DND-41 (cell line): ENCODE data around the gene MINDY4.

Experiments
- ATAC-seq: fragments of 200-7000 bp; cut with Tn5 transposase; 3 replicates; pipeline ENCODE4 v1.9.1; 2021; ENCODE audit warnings: low read depth; ENCODE audit not compliant: insufficient read depth
- DNase-seq: peaks from one replicate; pipeline ENCODE4 v3.0.0-alpha.2; 2020
- H2AFZ ChIP-seq: 2 replicates; pipeline ENCODE4 v1.6.0; 2012; ENCODE audit warnings: low read depth, low read length
- H3K27ac ChIP-seq: 2 replicates; pipeline ENCODE4 v1.5.1; 2012; ENCODE audit warnings: low read length, inconsistent platforms
- H3K27me3 ChIP-seq: fragments of 200-600 bp; sonication (generic); 2 replicates; pipeline ENCODE4 v1.6.0; 2012; ENCODE audit warnings: low read length, mild to moderate bottlenecking, inconsistent platforms; ENCODE audit not compliant: insufficient read depth, poor library complexity
- H3K36me3 ChIP-seq: 2 replicates; pipeline ENCODE4 v1.5.1; 2012; ENCODE audit warnings: low read length, inconsistent platforms; ENCODE audit not compliant: insufficient read depth
- H3K4me1 ChIP-seq: 2 replicates; pipeline ENCODE4 v1.5.1; 2012; ENCODE audit warnings: mild to moderate bottlenecking, low read length; ENCODE audit not compliant: insufficient read depth
- H3K4me2 ChIP-seq: 2 replicates; pipeline ENCODE4 v1.6.0; 2012; ENCODE audit warnings: mild to moderate bottlenecking, moderate library complexity, low read length, inconsistent platforms; ENCODE audit not compliant: insufficient read depth
- H3K4me3 ChIP-seq, 2 experiments: fragments of 200-600 bp in 1 of 2; shearing (Covaris generic) in 1 of 2; 2 replicates each; pipeline ENCODE4 v1.5.1; 2012 to 2016; ENCODE audit warnings: inconsistent platforms in 2 of 2, low read length in 2 of 2, mild to moderate bottlenecking in 2 of 2, low read depth in 1 of 2, moderate library complexity in 1 of 2
- H3K79me2 ChIP-seq: 2 replicates; pipeline ENCODE4 v1.6.0; 2012; ENCODE audit warnings: low read length, inconsistent platforms; ENCODE audit not compliant: insufficient read depth
- H3K9ac ChIP-seq: 2 replicates; pipeline ENCODE4 v1.6.0; 2012; ENCODE audit warnings: low read depth, mild to moderate bottlenecking, inconsistent platforms, low read length, moderate library complexity
- H3K9me3 ChIP-seq: 2 replicates; pipeline ENCODE4 v1.5.1; 2012; ENCODE audit warnings: low read length, moderate library complexity, mild to moderate bottlenecking, inconsistent platforms; ENCODE audit not compliant: insufficient read depth, severe bottlenecking
- H4K20me1 ChIP-seq: 2 replicates; pipeline ENCODE4 v1.6.0; 2012; ENCODE audit warnings: low read length; ENCODE audit not compliant: insufficient read depth
- EZH2 ChIP-seq: IDR thresholded peaks from 3 replicates; pipeline ENCODE4 v1.6.1; 2012; ENCODE audit warnings: borderline replicate concordance, low read depth, mild to moderate bottlenecking, moderate library complexity, low read length, inconsistent platforms; ENCODE audit not compliant: severe bottlenecking
- TF ChIP-seq, protein P1 (sequence below): IDR thresholded peaks from 2 replicates; pipeline ENCODE4 v1.5.1; 2012; ENCODE audit warnings: borderline replicate concordance, low read length, moderate library complexity, mild to moderate bottlenecking; ENCODE audit not compliant: poor library complexity, severe bottlenecking; ENCODE audit errors: extremely low read depth

MINDY4 gene

DNA sequence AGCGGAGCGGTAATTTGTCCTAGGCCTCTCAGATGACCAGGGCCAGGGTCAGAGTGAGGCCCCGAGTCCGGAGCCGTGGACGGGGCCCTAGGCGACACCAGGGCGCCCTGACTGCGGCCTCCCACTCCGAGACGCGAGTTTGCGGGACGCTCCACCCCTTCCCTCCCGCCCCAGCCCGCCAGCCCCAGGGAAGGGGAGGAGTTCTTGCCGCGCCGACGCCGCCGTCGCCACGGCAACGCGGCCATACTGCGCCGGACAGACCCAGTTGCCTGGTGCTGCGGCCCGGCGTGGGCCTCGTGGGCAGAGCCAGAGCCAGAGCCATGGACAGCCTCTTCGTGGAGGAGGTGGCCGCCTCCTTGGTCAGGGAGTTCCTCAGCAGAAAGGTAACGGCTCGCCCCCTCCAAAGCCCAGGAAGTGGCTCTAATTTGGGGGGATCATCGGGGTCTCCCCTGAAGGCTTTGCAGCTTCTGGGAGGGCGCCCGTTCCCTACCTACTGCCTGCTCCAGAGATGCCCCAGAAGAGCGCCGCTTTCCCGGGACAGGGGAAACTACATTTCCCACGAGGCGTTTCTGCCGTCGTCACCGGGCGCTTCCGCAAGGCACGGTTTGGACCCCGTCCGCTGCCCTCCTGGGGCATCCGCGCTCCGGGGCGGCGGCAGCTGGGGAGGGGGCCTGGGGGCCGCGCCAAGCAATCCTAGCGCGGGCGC lies at the start of gene MINDY4:
MINDY4 (plus strand) TSS at position 244 of the 706 bp plus-strand sequence; CDS start at position 321, 77 bp downstream.
- Histone ChIP-seq H2AFZ (peak within 1 kb of the TSS; percentile 85), H3K9me3 (no peaks in the 10 kb centered on the region), H3K27me3 (no peaks in the 10 kb centered on the region), H3K79me2 (no peaks in the 10 kb centered on the region), H3K9ac (peak within 1 kb of the TSS; percentile 63), H3K4me2 (peak within 1 kb of the TSS; percentile 71), H3K36me3 (no peaks in the 10 kb centered on the region), H3K4me3 (peak within 1 kb of the TSS; percentile 58 to 73), H3K27ac (peak within 1 kb of the TSS; percentile 45), H4K20me1 (no peaks in the 10 kb centered on the region), H3K4me1 (peaks cover 15% of the 10 kb centered on the region)
- no peak for TF ChIP-seq EZH2
- TF ChIP-seq, protein P1, sequence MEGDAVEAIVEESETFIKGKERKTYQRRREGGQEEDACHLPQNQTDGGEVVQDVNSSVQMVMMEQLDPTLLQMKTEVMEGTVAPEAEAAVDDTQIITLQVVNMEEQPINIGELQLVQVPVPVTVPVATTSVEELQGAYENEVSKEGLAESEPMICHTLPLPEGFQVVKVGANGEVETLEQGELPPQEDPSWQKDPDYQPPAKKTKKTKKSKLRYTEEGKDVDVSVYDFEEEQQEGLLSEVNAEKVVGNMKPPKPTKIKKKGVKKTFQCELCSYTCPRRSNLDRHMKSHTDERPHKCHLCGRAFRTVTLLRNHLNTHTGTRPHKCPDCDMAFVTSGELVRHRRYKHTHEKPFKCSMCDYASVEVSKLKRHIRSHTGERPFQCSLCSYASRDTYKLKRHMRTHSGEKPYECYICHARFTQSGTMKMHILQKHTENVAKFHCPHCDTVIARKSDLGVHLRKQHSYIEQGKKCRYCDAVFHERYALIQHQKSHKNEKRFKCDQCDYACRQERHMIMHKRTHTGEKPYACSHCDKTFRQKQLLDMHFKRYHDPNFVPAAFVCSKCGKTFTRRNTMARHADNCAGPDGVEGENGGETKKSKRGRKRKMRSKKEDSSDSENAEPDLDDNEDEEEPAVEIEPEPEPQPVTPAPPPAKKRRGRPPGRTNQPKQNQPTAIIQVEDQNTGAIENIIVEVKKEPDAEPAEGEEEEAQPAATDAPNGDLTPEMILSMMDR: no peak
- peak; percentile 94 for ATAC-seq
- peak; percentile 77 for DNase-seq

- peaks cover 9% of the 10 kb centered on the region for H3K9me3 ChIP-seq
- H3K4me1 ChIP-seq: peaks cover 12% of the 10 kb centered on the region
- H3K79me2 ChIP-seq: no peaks in the 10 kb centered on the region
- TF ChIP-seq, protein P1: no peak
- H2AFZ ChIP-seq: no peak overlapping the region
- H3K9ac ChIP-seq: no peak overlapping the region
- H3K4me2 ChIP-seq: no peak overlapping the region
- H3K27ac ChIP-seq: no peak overlapping the region
- DNase-seq (no peak), ATAC-seq (no peak)
- no peaks in the 10 kb centered on the region for H3K27me3 ChIP-seq
- no peaks in the 10 kb centered on the region for H3K36me3 ChIP-seq
- H3K4me3 ChIP-seq: no peak overlapping the region
- H4K20me1 ChIP-seq: no peaks in the 10 kb centered on the region
These were observed 49.0 kb upstream of the MINDY4 start for GRCh38 chr7:30722187-30722586.

DNA sequence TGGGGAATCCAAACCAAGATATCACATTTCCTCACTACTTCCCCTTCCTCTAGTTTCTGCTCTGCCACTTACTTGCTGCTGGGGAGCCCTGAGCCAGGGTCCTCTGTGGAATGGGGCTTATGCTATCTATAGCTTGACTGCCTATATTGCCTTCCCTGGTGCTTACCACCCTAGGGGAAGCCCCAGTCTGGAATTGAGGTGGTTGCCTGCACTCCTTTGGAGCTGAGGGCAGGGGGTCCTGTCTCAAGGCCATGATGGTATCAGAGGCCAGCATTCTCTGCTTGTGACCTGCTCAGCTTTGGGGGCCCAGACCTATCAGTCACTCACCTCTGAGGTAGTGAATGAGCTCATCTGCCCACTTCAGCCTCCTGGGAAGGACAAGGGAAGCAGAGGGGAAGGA lies 48.5 kb upstream of the MINDY4 start:
- no peak overlapping the region for H3K4me3 ChIP-seq

More for the DNA sequence above, 48.5 kb upstream of the MINDY4 start:
- no peak overlapping the region for H3K4me2 ChIP-seq
- H3K27ac ChIP-seq: no peak overlapping the region
- H3K36me3 ChIP-seq: no peaks in the 10 kb centered on the region
- peaks cover 17% of the 10 kb centered on the region for H3K4me1 ChIP-seq
- no peak overlapping the region for H3K9ac ChIP-seq
- ATAC-seq (no peak), DNase-seq (no peak)
- H2AFZ ChIP-seq: no peak overlapping the region
- peaks cover 8% of the 10 kb centered on the region for H3K9me3 ChIP-seq
- H3K79me2 ChIP-seq: no peaks in the 10 kb centered on the region
- no peaks in the 10 kb centered on the region for H4K20me1 ChIP-seq
- H3K27me3 ChIP-seq: no peaks in the 10 kb centered on the region
- TF ChIP-seq, protein P1: no peak
- no peak for TF ChIP-seq EZH2
